ENCODE measurements around the gene PRELID3B. TPM values are rescaled to one million over a fixed set of nuclear protein-coding genes. Genes with fewer than 3 reads are reported as not detected.
A peak's percentile ranks its signal among the peaks of the same experiment; 100 is the strongest.

The PRELID3B gene
- total and polyA plus RNA-seq, 2 of the 13 experiments (the other 11 are each of a cell fraction or from before 2014, with no cell fraction given): 23.3 to 42.6 TPM

- no peak for TF ChIP-seq CTCF (CRISPR knock-in tag; IDR thresholded peaks at IDR 0.05)
- TF ChIP-seq ZNF777 (CRISPR knock-in tag; IDR thresholded peaks at IDR 0.05): no peak
- 0 out of 2 replicates have a peak, but pooled peaks have one; percentile 32 for TF ChIP-seq MED13 (CRISPR knock-in tag; IDR thresholded peaks at IDR 0.05)
- no peak for TF ChIP-seq ATF7-NPFF (CRISPR knock-in tag; IDR thresholded peaks at IDR 0.05; ENCODE audit: low read depth)
- no peak for TF ChIP-seq ZEB1 (IDR thresholded peaks at IDR 0.05; ENCODE audit: insufficient replicate concordance, low read depth)
- no peak for TF ChIP-seq ZNF484 (CRISPR knock-in tag; IDR thresholded peaks at IDR 0.05; ENCODE audit: borderline replicate concordance, low read depth)
- TF ChIP-seq ZNF678 (CRISPR knock-in tag; IDR thresholded peaks at IDR 0.05): no peak
- TF ChIP-seq PRPF4 (IDR thresholded peaks at IDR 0.05; ENCODE audit: low read depth, low read length, poor library complexity, severe bottlenecking): no peak
- TF ChIP-seq ZNF597 (CRISPR knock-in tag; IDR thresholded peaks at IDR 0.05): no peak
- TF ChIP-seq ZNF407 (CRISPR knock-in tag; IDR thresholded peaks at IDR 0.05; ENCODE audit: not compliant biosample characterization): no peak
- TF ChIP-seq IKZF5 (CRISPR knock-in tag; IDR thresholded peaks at IDR 0.05): no peak
- no peak for TF ChIP-seq CENPT (CRISPR knock-in tag; IDR thresholded peaks at IDR 0.05; ENCODE audit: low read depth)
- 0 out of 2 replicates have a peak, but pooled peaks have one; percentile 9 for TF ChIP-seq ZNF704 (CRISPR knock-in tag; IDR thresholded peaks at IDR 0.05; ENCODE audit: borderline replicate concordance)
- TF ChIP-seq ZNF468 (CRISPR knock-in tag; IDR thresholded peaks at IDR 0.05): no peak
- no peak for TF ChIP-seq FOSL1 (CRISPR knock-in tag; IDR thresholded peaks at IDR 0.05; ENCODE audit: borderline replicate concordance)
Observed at GRCh38 chr20:59005523-59006166, 36.9 kb downstream of the PRELID3B start (continued).

Measured in HepG2 (cell line).